ENCODE data around the gene RNASET2.

Gene RNASET2

GRCh38 chr6:166970091-166970490, 13.7 kb upstream of the RNASET2 start:
- H3K27me3 ChIP-seq (ENCODE audit: control insufficient read depth in 5 of 5, insufficient read depth in 4 of 5, low read length in 5 of 5): no peaks in the 10 kb centered on the region

DNA sequence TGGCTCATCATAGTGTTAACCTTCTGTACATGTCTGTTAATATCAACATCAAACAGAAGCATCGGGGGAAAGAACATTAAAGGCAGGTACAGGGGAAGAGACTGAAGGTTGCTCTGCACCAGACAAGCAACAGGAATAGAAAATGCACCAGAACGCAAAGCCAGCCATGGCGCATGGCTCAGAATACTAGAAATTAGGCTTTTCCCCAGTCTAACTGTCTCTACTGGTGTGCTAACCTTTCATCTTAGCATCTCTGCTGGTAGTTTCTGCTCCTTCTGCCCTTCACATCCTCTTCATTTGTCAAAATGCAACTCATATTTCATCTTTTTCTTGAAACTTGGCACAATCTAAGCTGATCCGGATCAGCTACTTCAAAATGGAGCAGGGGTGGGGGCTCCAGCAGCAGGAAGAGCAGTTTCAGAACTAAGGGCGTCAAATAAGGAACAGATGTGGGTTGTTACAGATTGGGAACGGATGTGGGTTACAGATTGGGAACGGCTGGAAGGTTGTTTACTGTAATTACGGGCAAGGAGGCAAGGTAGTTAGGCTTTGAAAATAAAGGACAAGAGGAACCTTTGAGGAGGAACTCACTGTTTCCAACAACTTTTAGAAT, 13.1 kb upstream of the RNASET2 start:
- Histone ChIP-seq H3K4me3 (ENCODE audit: low read depth in 1 of 5, low read length in 5 of 5) (no peak overlapping the region), H3K9me3 (ENCODE audit: control insufficient read depth in 5 of 5, low read length in 5 of 5) (no peaks in the 10 kb centered on the region), H3K27me3 (ENCODE audit: control insufficient read depth in 5 of 5, insufficient read depth in 4 of 5, low read length in 5 of 5) (no peaks in the 10 kb centered on the region), H3K4me1 (ENCODE audit: control insufficient read depth in 5 of 5, insufficient read depth in 5 of 5, low read length in 5 of 5) (peaks cover 0 to 11% (median 0%) of the 10 kb centered on the region in 5 donors), H3K27ac (ENCODE audit: low read depth, low read length) (no peak overlapping the region), H3K36me3 (ENCODE audit: control insufficient read depth in 5 of 5, insufficient read depth in 5 of 5, low read length in 5 of 5) (no peaks in the 10 kb centered on the region), H3K9ac (ENCODE audit: low read length in 5 of 5) (no peak overlapping the region)

More at GRCh38 chr6:166970091-166970490, 13.7 kb upstream of the RNASET2 start:
- no peaks in the 10 kb centered on the region for H3K9me3 ChIP-seq (ENCODE audit: control insufficient read depth in 5 of 5, low read length in 5 of 5)
- H3K9ac ChIP-seq (ENCODE audit: low read length in 5 of 5): no peak overlapping the region
- no peaks in the 10 kb centered on the region for H3K36me3 ChIP-seq (ENCODE audit: control insufficient read depth in 5 of 5, insufficient read depth in 5 of 5, low read length in 5 of 5)
- peaks cover 0 to 11% (median 0%) of the 10 kb centered on the region in 5 donors for H3K4me1 ChIP-seq (ENCODE audit: control insufficient read depth in 5 of 5, insufficient read depth in 5 of 5, low read length in 5 of 5)
- H3K4me3 ChIP-seq (ENCODE audit: low read depth in 1 of 5, low read length in 5 of 5): no peak overlapping the region
- no peak overlapping the region for H3K27ac ChIP-seq (ENCODE audit: low read depth, low read length)

- Histone ChIP-seq H3K4me3 (ENCODE audit: low read depth in 1 of 5, low read length in 5 of 5) (no peak overlapping the region), H3K4me1 (ENCODE audit: control insufficient read depth in 5 of 5, insufficient read depth in 5 of 5, low read length in 5 of 5) (peaks cover 0 to 11% (median 0%) of the 10 kb centered on the region in 5 donors), H3K27ac (ENCODE audit: low read depth, low read length) (no peak overlapping the region), H3K36me3 (ENCODE audit: control insufficient read depth in 5 of 5, insufficient read depth in 5 of 5, low read length in 5 of 5) (no peaks in the 10 kb centered on the region), H3K27me3 (ENCODE audit: control insufficient read depth in 5 of 5, insufficient read depth in 4 of 5, low read length in 5 of 5) (no peaks in the 10 kb centered on the region), H3K9ac (ENCODE audit: low read length in 5 of 5) (no peak overlapping the region), H3K9me3 (ENCODE audit: control insufficient read depth in 5 of 5, low read length in 5 of 5) (no peaks in the 10 kb centered on the region)
Measured at GRCh38 chr6:166966268-166966667, 9.9 kb upstream of the RNASET2 start.

GRCh38 chr6:166960609-166960978, 4.2 kb upstream of the RNASET2 start:
- H3K4me3 ChIP-seq (ENCODE audit: low read depth in 1 of 5, low read length in 5 of 5): no peak overlapping the region
- peaks cover 0 to 39% (median 27%) of the 10 kb centered on the region in 5 donors for H3K4me1 ChIP-seq (ENCODE audit: control insufficient read depth in 5 of 5, insufficient read depth in 5 of 5, low read length in 5 of 5)
- H3K36me3 ChIP-seq (ENCODE audit: control insufficient read depth in 5 of 5, insufficient read depth in 5 of 5, low read length in 5 of 5): no peaks in the 10 kb centered on the region
- no peak overlapping the region for H3K27ac ChIP-seq (ENCODE audit: low read depth, low read length)
- no peak overlapping the region for H3K9ac ChIP-seq (ENCODE audit: low read length in 5 of 5)
- no peaks in the 10 kb centered on the region for H3K27me3 ChIP-seq (ENCODE audit: control insufficient read depth in 5 of 5, insufficient read depth in 4 of 5, low read length in 5 of 5)
- H3K9me3 ChIP-seq (ENCODE audit: control insufficient read depth in 5 of 5, low read length in 5 of 5): no peaks in the 10 kb centered on the region

DNA sequence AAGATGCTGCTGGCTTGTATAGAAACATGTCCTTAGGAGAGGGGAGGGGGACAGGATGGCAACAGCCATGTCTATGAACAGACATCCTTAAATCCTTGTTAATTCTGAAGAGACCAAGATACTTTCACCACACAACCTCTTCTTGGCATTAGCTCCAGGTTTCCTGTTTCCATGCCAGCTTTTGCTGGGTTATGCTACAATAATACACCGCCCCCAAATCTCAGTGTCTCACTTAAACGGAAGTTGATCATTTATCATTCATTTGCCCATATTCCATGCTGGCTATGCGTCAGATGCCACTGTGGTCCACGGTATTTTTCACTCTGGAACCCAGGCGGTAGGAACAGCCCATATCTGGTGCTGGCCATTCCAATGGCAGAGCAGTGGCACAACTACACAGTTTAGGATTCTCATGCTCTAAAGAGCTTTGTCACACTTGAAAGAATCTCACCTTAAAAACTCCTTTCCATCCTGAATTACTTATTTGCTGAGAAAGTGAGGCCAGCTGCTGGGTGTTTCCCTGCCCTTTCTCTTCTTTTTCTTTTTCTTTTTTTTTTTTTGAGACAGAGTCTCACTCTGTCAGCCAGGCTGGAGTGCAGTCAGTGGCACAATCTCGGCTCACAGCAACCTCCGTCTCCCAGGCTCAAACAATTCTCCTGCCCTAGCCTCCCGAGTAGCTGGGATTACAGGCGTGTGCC, 3.7 kb upstream of the RNASET2 start:
- Histone ChIP-seq H3K4me3 (ENCODE audit: low read depth in 1 of 5, low read length in 5 of 5) (no peak overlapping the region), H3K9ac (ENCODE audit: low read length in 5 of 5) (no peak overlapping the region), H3K9me3 (ENCODE audit: control insufficient read depth in 5 of 5, low read length in 5 of 5) (no peaks in the 10 kb centered on the region), H3K4me1 (ENCODE audit: control insufficient read depth in 5 of 5, insufficient read depth in 5 of 5, low read length in 5 of 5) (peaks cover 0 to 44% (median 32%) of the 10 kb centered on the region in 5 donors), H3K36me3 (ENCODE audit: control insufficient read depth in 5 of 5, insufficient read depth in 5 of 5, low read length in 5 of 5) (no peaks in the 10 kb centered on the region), H3K27me3 (ENCODE audit: control insufficient read depth in 5 of 5, insufficient read depth in 4 of 5, low read length in 5 of 5) (no peaks in the 10 kb centered on the region), H3K27ac (ENCODE audit: low read depth, low read length) (no peak overlapping the region)

DNA sequence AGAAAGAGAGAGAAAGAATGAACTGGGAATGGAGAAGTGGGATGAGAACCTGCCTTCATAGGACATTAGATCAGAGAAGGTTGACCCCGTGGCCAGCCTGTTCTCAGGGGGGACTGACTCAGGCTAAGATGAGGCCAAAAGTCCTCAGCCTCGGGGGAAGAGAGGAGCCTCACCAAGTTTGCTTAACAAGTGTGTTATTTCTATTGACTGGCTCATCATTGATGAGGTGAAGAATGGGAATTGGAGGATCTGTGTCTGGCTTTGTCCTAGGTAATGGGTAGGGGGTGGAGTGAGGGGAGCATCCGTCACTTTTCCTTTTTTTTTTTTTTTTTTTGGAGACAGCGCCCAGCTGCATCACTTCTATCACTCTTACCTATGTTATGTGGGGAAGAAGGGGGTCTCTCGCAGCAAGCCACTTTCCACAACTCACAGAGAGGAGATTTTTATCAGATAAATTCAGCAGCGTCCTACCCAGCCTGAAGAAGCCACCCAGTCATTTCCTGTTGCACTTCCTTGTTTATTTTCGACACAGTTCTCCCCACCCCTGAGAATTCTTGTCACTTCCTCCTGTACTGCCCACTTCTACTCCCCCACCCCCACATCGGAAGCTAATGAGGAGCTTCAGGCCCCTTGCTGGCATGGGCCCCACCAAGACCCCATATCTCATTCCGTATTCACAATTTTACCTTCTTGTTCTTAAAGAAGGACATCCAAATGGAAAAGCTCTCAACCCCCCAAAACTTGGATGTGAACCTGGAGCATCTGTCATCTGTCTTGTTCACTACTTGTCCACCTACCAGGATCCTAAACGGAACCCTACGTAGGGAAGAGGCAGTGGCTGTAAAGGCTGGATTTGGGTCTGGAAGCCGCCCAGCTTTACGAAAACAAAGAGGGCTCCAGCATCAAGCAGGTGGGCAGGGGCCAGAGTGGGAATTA, 2.8 kb upstream of the RNASET2 start:
- Histone ChIP-seq H3K9me3 (ENCODE audit: control insufficient read depth in 5 of 5, low read length in 5 of 5) (no peaks in the 10 kb centered on the region), H3K27me3 (ENCODE audit: control insufficient read depth in 5 of 5, insufficient read depth in 4 of 5, low read length in 5 of 5) (no peaks in the 10 kb centered on the region), H3K4me1 (ENCODE audit: control insufficient read depth in 5 of 5, insufficient read depth in 5 of 5, low read length in 5 of 5) (peaks cover 0 to 49% (median 32%) of the 10 kb centered on the region in 5 donors), H3K27ac (ENCODE audit: low read depth, low read length) (peak overlapping the region; percentile 54), H3K9ac (ENCODE audit: low read length in 5 of 5) (no peak overlapping the region), H3K4me3 (ENCODE audit: low read depth in 1 of 5, low read length in 5 of 5) (no peak overlapping the region), H3K36me3 (ENCODE audit: control insufficient read depth in 5 of 5, insufficient read depth in 5 of 5, low read length in 5 of 5) (no peaks in the 10 kb centered on the region)

DNA sequence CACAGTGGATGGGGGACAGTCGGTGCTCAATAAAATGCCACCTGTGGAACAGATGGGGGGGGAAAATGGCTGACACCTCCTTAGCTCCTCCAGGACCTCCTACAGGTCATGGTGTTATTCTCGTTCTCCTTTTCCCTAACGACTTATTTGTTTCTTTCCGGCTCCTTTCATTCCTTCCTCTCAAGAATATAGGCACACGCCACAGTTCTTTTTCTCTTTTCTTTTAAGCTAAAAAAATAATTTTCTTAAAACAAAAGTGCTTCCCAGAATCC, 1.4 kb upstream of the RNASET2 start:
- Histone ChIP-seq H3K9me3 (ENCODE audit: control insufficient read depth in 5 of 5, low read length in 5 of 5) (no peaks in the 10 kb centered on the region), H3K27me3 (ENCODE audit: control insufficient read depth in 5 of 5, insufficient read depth in 4 of 5, low read length in 5 of 5) (no peaks in the 10 kb centered on the region), H3K27ac (ENCODE audit: low read depth, low read length) (no peak overlapping the region), H3K4me1 (ENCODE audit: control insufficient read depth in 5 of 5, insufficient read depth in 5 of 5, low read length in 5 of 5) (peaks cover 0 to 52% (median 32%) of the 10 kb centered on the region in 5 donors), H3K9ac (ENCODE audit: low read length in 5 of 5) (no peak overlapping the region), H3K4me3 (ENCODE audit: low read depth in 1 of 5, low read length in 5 of 5) (no peak overlapping the region), H3K36me3 (ENCODE audit: control insufficient read depth in 5 of 5, insufficient read depth in 5 of 5, low read length in 5 of 5) (no peaks in the 10 kb centered on the region)

DNA sequence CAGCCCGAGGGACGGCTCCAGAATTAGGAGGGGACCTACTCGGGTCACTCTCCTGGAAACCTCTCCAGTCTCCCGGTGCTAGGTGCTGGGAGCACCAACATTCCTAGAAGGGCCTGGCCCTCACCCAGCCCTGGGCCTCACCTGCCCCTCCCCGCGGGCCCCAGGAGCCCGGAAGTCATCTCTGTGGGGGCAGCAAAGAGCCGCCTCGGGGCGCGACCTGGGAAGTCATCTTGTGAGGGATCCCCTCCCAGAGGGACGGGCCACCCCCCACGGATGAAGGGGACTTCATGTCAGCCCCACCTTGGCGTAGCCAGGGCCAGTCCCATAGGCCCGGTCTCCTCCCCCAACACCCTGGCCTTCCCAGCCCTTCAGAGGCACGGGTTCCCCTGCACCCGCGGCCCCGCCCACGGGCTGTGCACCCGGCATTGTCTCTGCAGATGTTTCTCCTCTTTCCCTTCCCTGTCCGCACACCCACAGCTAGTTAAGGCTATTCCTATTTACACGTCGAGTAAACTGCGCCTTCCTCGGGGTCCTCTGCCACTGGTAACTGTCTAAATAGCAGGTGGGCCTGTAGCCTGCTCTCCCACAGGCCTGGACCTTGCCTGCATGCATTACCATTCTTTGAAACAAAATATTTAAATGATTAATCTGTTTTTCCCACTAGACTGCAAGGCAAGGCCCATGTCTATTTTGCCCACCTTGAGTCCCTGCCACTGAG, 896 bp upstream of the RNASET2 start:
- Histone ChIP-seq H3K4me3 (ENCODE audit: low read depth in 1 of 5, low read length in 5 of 5) (peak overlapping the region in 4 of 5 donors; percentile 74 to 90 (median 86)), H3K9me3 (ENCODE audit: control insufficient read depth in 5 of 5, low read length in 5 of 5) (no peaks in the 10 kb centered on the region), H3K27ac (ENCODE audit: low read depth, low read length) (no peak overlapping the region), H3K36me3 (ENCODE audit: control insufficient read depth in 5 of 5, insufficient read depth in 5 of 5, low read length in 5 of 5) (no peaks in the 10 kb centered on the region), H3K4me1 (ENCODE audit: control insufficient read depth in 5 of 5, insufficient read depth in 5 of 5, low read length in 5 of 5) (peaks cover 0 to 52% (median 32%) of the 10 kb centered on the region in 5 donors), H3K27me3 (ENCODE audit: control insufficient read depth in 5 of 5, insufficient read depth in 4 of 5, low read length in 5 of 5) (no peaks in the 10 kb centered on the region), H3K9ac (ENCODE audit: low read length in 5 of 5) (peak overlapping the region in 4 of 5 donors; percentile 71 to 76 (median 72))

- Histone ChIP-seq H3K27me3 (ENCODE audit: control insufficient read depth in 5 of 5, insufficient read depth in 4 of 5, low read length in 5 of 5) (no peaks in the 10 kb centered on the region), H3K4me3 (ENCODE audit: low read depth in 1 of 5, low read length in 5 of 5) (peak overlapping the region; percentile 68 to 90 (median 82)), H3K9ac (ENCODE audit: low read length in 5 of 5) (peak overlapping the region in 4 of 5 donors; percentile 65 to 80 (median 68)), H3K36me3 (ENCODE audit: control insufficient read depth in 5 of 5, insufficient read depth in 5 of 5, low read length in 5 of 5) (no peaks in the 10 kb centered on the region), H3K27ac (ENCODE audit: low read depth, low read length) (no peak overlapping the region), H3K4me1 (ENCODE audit: control insufficient read depth in 5 of 5, insufficient read depth in 5 of 5, low read length in 5 of 5) (peaks cover 0 to 62% (median 35%) of the 10 kb centered on the region in 5 donors), H3K9me3 (ENCODE audit: control insufficient read depth in 5 of 5, low read length in 5 of 5) (peaks cover 0 to 3% (median 0%) of the 10 kb centered on the region in 5 donors)
Measured at GRCh38 chr6:166955865-166956443, 396 bp downstream of the RNASET2 start.

Data from subcutaneous abdominal adipose tissue (tissue), 5 donors.